ENCODE results near the gene WAC. TPM values are rescaled to one million over a fixed set of nuclear protein-coding genes. Genes with fewer than 3 reads are reported as not detected.
A peak's percentile ranks its signal among the peaks of the same experiment; 100 is the strongest.

The WAC gene
- total and polyA plus RNA-seq, 9 of the 15 experiments (the other 6 are each of a cell fraction or from before 2014, with no cell fraction given): 24.8 to 123 (median 78.2) TPM

GRCh38 chr10:28532337-28533185 lies at the start of gene WAC (continued):
- peak; percentile 67 for TF ChIP-seq CXXC5 (CRISPR knock-in tag; IDR thresholded peaks at IDR 0.05)
- no peak for TF ChIP-seq CEBPZ (IDR thresholded peaks at IDR 0.05; ENCODE audit: borderline replicate concordance, low read depth, low read length)
- TF ChIP-seq BCOR (IDR thresholded peaks at IDR 0.05): no peak
- TF ChIP-seq TOE1 (IDR thresholded peaks at IDR 0.05; ENCODE audit: borderline replicate concordance): 0 out of 2 replicates have a peak, but pooled peaks have one; percentile 19
- TF ChIP-seq TOE1 (CRISPR knock-in tag; IDR thresholded peaks at IDR 0.05; ENCODE audit: borderline replicate concordance, low read depth): no peak
- TF ChIP-seq ILF3 (IDR thresholded peaks at IDR 0.05; ENCODE audit: borderline replicate concordance): no peak
- TF ChIP-seq ZNF668 (CRISPR knock-in tag; IDR thresholded peaks at IDR 0.05): no peak
- TF ChIP-seq SIN3A (IDR thresholded peaks at IDR 0.05; ENCODE audit: borderline replicate concordance in 2 of 2, control insufficient read depth in 1 of 2, low read depth in 2 of 2, low read length in 2 of 2): peak in 1 of 2 experiments; percentile 56; a peak in 2 of 4 replicates
- no peak for TF ChIP-seq GABPB2 (CRISPR knock-in tag; conservative IDR thresholded peaks at IDR 0.05)
- no peak for TF ChIP-seq PURB (CRISPR knock-in tag; IDR thresholded peaks at IDR 0.05; ENCODE audit: low read depth)
- no peak for TF ChIP-seq ETS2 (tag; IDR thresholded peaks at IDR 0.05; ENCODE audit: borderline replicate concordance, poor library complexity, severe bottlenecking)
- TF ChIP-seq ETV6 (IDR thresholded peaks at IDR 0.05; ENCODE audit: borderline replicate concordance in 1 of 2, low read depth in 2 of 2, low read length in 1 of 2): no peak
- 0 out of 2 replicates have a peak, but pooled peaks have one; percentile 51 for TF ChIP-seq ETV6 (CRISPR knock-in tag; IDR thresholded peaks at IDR 0.05; ENCODE audit: borderline replicate concordance)
- TF ChIP-seq MTA3 (IDR thresholded peaks at IDR 0.05; ENCODE audit: borderline replicate concordance): peak; percentile 26; the same call in 1 of the 2 replicates
- no peak for TF ChIP-seq ESRRB (CRISPR knock-in tag; IDR thresholded peaks at IDR 0.05; ENCODE audit: borderline replicate concordance)
- peak; percentile 99 for TF ChIP-seq POLR2G (IDR thresholded peaks at IDR 0.05; ENCODE audit: low read depth, low read length)
- peak; percentile 79; the same call in 1 of the 2 replicates for TF ChIP-seq KAT7 (CRISPR knock-in tag; IDR thresholded peaks at IDR 0.05; ENCODE audit: borderline replicate concordance)
- TF ChIP-seq PRPF4 (IDR thresholded peaks at IDR 0.05; ENCODE audit: insufficient read depth, low read depth, low read length, poor library complexity, severe bottlenecking): peak; percentile 27
- no peak for TF ChIP-seq LARP7 (IDR thresholded peaks at IDR 0.05)

Data from K562 (cell line).